ENCODE data around the gene UGT1A10.
"Not testable (repeated sequence)": the region's sequence is repeated elsewhere in the genome, so short reads cannot be mapped to it uniquely, and the experiment has no call there.

UGT1A10 gene

GRCh38 chr2:233636306-233636705, at the start of gene UGT1A10:
Gene UGT1A10 (plus strand): TSS chr2:233636448. CDS start chr2:233636523, 75 bp downstream.
- not testable (repeated sequence) for DNase-seq

GRCh38 chr2:233588400-233588799, 47.8 kb upstream of the UGT1A10 start:
- no peak for DNase-seq

GRCh38 chr2:233592706-233593105, 43.5 kb upstream of the UGT1A10 start:
- not testable (repeated sequence) for DNase-seq

- DNase-seq, result no peak
These were observed 43.0 kb upstream of the UGT1A10 start for GRCh38 chr2:233593201-233593600.

- no peak for DNase-seq
These were observed 38.7 kb upstream of the UGT1A10 start for GRCh38 chr2:233597522-233597921.

GRCh38 chr2:233598952-233599351, 37.3 kb upstream of the UGT1A10 start:
- no peak for DNase-seq

- DNase-seq, result no peak
These were observed 35.9 kb upstream of the UGT1A10 start for GRCh38 chr2:233600386-233600785.

GRCh38 chr2:233602076-233602475, 34.2 kb upstream of the UGT1A10 start:
- no peak for DNase-seq

GRCh38 chr2:233603520-233603919, 32.7 kb upstream of the UGT1A10 start:
- no peak for DNase-seq

- no peak for DNase-seq
These were observed 31.4 kb upstream of the UGT1A10 start for GRCh38 chr2:233604826-233605225.

- DNase-seq, result no peak
These were observed 30.6 kb upstream of the UGT1A10 start for GRCh38 chr2:233605680-233606079.

- no peak for DNase-seq
These were observed 25.0 kb upstream of the UGT1A10 start for GRCh38 chr2:233611284-233611683.

- not testable (repeated sequence) for DNase-seq
These were observed 18.8 kb upstream of the UGT1A10 start, which contains the start of gene UGT1A8 for GRCh38 chr2:233617476-233617875. Gene UGT1A8 (plus strand): TSS chr2:233617633. CDS start chr2:233617708, 75 bp downstream.

GRCh38 chr2:233620204-233620603, 16.0 kb upstream of the UGT1A10 start:
- DNase-seq, result no peak

- not testable (repeated sequence) for DNase-seq
These were observed 14.4 kb upstream of the UGT1A10 start for GRCh38 chr2:233621863-233622262.

- no peak for DNase-seq
These were observed 8.8 kb upstream of the UGT1A10 start for GRCh38 chr2:233627331-233628025.

GRCh38 chr2:233638836-233639235, 2.6 kb downstream of the UGT1A10 start:
- DNase-seq, result no peak

GRCh38 chr2:233639860-233640259, 3.6 kb downstream of the UGT1A10 start:
- no peak for DNase-seq

GRCh38 chr2:233643128-233643527, 6.9 kb downstream of the UGT1A10 start:
- DNase-seq, result peak in 1 of 2 experiments; percentile 2

- not testable (repeated sequence) for DNase-seq
These were observed 9.8 kb downstream of the UGT1A10 start for GRCh38 chr2:233646033-233646432.

GRCh38 chr2:233650981-233651380, 14.7 kb downstream of the UGT1A10 start:
- DNase-seq, result no peak

- DNase-seq, result no peak
These were observed 15.2 kb downstream of the UGT1A10 start for GRCh38 chr2:233651430-233651829.

- no peak for DNase-seq
These were observed 18.3 kb downstream of the UGT1A10 start for GRCh38 chr2:233654501-233654900.

GRCh38 chr2:233655043-233655442, 18.8 kb downstream of the UGT1A10 start:
- no peak for DNase-seq

GRCh38 chr2:233655943-233656342, 19.7 kb downstream of the UGT1A10 start:
- not testable (repeated sequence) for DNase-seq

Data from SW 1271 (cell line).